ENCODE data around the gene KRT86. TPM values are rescaled to one million over a fixed set of nuclear protein-coding genes. Genes with fewer than 3 reads are reported as not detected.

KRT86 gene
- polyA plus RNA-seq, 1 donor (not counting 4 experiments of a cell fraction or from before 2014, with no cell fraction given) = not detected

- H3K9me3 ChIP-seq (ENCODE audit: control insufficient read depth, low read depth, low read length) = no peaks in the 10 kb centered on the region
- dilution Hi-C loops (cut with MboI; ENCODE audit: extremely low pct_ligation_motif_present, low sequenced_read_pairs) = no loop called here
- TF ChIP-seq CTCF (optimal IDR thresholded peaks at IDR 0.05 in 1 of 3, IDR thresholded peaks at IDR 0.05 in 1 of 3, conservative IDR thresholded peaks at IDR 0.05 in 1 of 3; ENCODE audit: extremely low read depth in 1 of 3, insufficient read depth in 2 of 3, low read length in 3 of 3) = no peak
- no peak for TF ChIP-seq EZH2 (IDR thresholded peaks at IDR 0.05; ENCODE audit: low read length)
- DNase-seq (ENCODE audit: low read depth, low spot score) (no peak), FAIRE-seq (no peak)
- H3K79me2 ChIP-seq (ENCODE audit: control insufficient read depth, insufficient read depth, low read length) = no peaks in the 10 kb centered on the region
- H3K4me2 ChIP-seq (ENCODE audit: control insufficient read depth, extremely low read depth, insufficient read depth, low read depth, low read length) = no peak overlapping the region
- no peak overlapping the region for H3K9ac ChIP-seq (ENCODE audit: control insufficient read depth, extremely low read depth, insufficient read depth, low read length)
- no peak overlapping the region for H2AFZ ChIP-seq (ENCODE audit: control insufficient read depth, low read length)
- H4K20me1 ChIP-seq (ENCODE audit: control insufficient read depth, extremely low read depth, insufficient read depth, low read length) = no peaks in the 10 kb centered on the region
- H3K27ac ChIP-seq (ENCODE audit: control insufficient read depth, insufficient read depth, low read length) = no peak overlapping the region
- H3K4me1 ChIP-seq (ENCODE audit: control insufficient read depth, extremely low read depth, insufficient read depth, low read length) = no peaks in the 10 kb centered on the region
- H3K27me3 ChIP-seq (ENCODE audit: control insufficient read depth, extremely low read depth, insufficient read depth, low read length) = peaks cover 7% of the 10 kb centered on the region
- H3K36me3 ChIP-seq (ENCODE audit: control insufficient read depth in 2 of 2, extremely low read depth in 1 of 2, insufficient read depth in 2 of 2, low read length in 2 of 2) = no peaks in the 10 kb centered on the region
- no peak overlapping the region for H3K4me3 ChIP-seq (ENCODE audit: control insufficient read depth in 2 of 3, extremely low read depth in 1 of 3, insufficient read depth in 2 of 3, low read depth in 1 of 3, low read length in 3 of 3)
- H3K9me1 ChIP-seq (ENCODE audit: control insufficient read depth, extremely low read depth, insufficient read depth, low read length) = no peaks in the 10 kb centered on the region
Observed at GRCh38 chr12:52356762-52357580, 82.5 kb downstream of the KRT86 start.

Other genes starting within 250 kb of the KRT86 start
- gene NR4A1, start 223.2 kb upstream of the KRT86 start, polyA plus RNA-seq = 0.69 to 7.8 TPM (median 3.9 TPM) in 3 replicates
- 62.7 to 74.7 TPM (median 73.9 TPM) in 3 replicates for gene ATG101, start 204.7 kb upstream of the KRT86 start, polyA plus RNA-seq
- gene SMIM41, start 194.9 kb upstream of the KRT86 start, polyA plus RNA-seq = not detected in 3 replicates
- 3.3 to 7.2 TPM (median 4.1 TPM) in 3 replicates for gene KRT80, start 82.6 kb upstream of the KRT86 start, polyA plus RNA-seq
- gene KRT7, start 41.4 kb upstream of the KRT86 start, polyA plus RNA-seq = 112 to 224 TPM (median 117 TPM) in 3 replicates
- 0.03 to 0.15 TPM in 2 of 3 replicates, not detected in the other for gene KRT81, start 16.9 kb downstream of the KRT86 start, polyA plus RNA-seq
- not detected in 3 replicates for gene KRT83, start 46.8 kb downstream of the KRT86 start, polyA plus RNA-seq
- not detected in 3 replicates for gene KRT85, start 92.8 kb downstream of the KRT86 start, polyA plus RNA-seq
- gene KRT84, start 111.0 kb downstream of the KRT86 start, polyA plus RNA-seq = 0.05 to 0.13 TPM (median 0.10 TPM) in 3 replicates
- 0.03 TPM in 1 of 3 replicates, not detected in the others for gene KRT82, start 131.7 kb downstream of the KRT86 start, polyA plus RNA-seq
- 59.4 to 151 TPM (median 60.5 TPM) in 3 replicates for gene KRT75, start 159.7 kb downstream of the KRT86 start, polyA plus RNA-seq
- 1,722 to 4,902 TPM (median 2,016 TPM) in 3 replicates for gene KRT6B, start 177.5 kb downstream of the KRT86 start, polyA plus RNA-seq
- gene KRT6C, start 199.2 kb downstream of the KRT86 start, polyA plus RNA-seq = 203 to 1,358 TPM (median 357 TPM) in 3 replicates
- 10,395 to 23,012 TPM (median 12,338 TPM) in 3 replicates for gene KRT6A, start 218.6 kb downstream of the KRT86 start, polyA plus RNA-seq
- 14,274 to 15,814 TPM (median 15,322 TPM) in 3 replicates for gene KRT5, start 245.7 kb downstream of the KRT86 start, polyA plus RNA-seq

All from keratinocyte (primary cell).